ENCODE measurements around the gene F10.
"Not testable (repeated sequence)": the region's sequence is repeated elsewhere in the genome, so short reads cannot be mapped to it uniquely, and the experiment has no call there.

F10 gene

GRCh38 chr13:113102727-113103126 is 19.9 kb upstream of the F10 start:
- no peak for TF ChIP-seq CTCF (IDR thresholded peaks at IDR 0.05; ENCODE audit: low read depth, low read length)
- H3K9me3 ChIP-seq (ENCODE audit: severe bottlenecking) = no peaks in the 10 kb centered on the region
- H3K27ac ChIP-seq = no peak overlapping the region
- no peaks in the 10 kb centered on the region for H3K27me3 ChIP-seq (ENCODE audit: insufficient read depth, low read depth, severe bottlenecking)
- no peak for DNase-seq
- H3K36me3 ChIP-seq = peaks cover 14% of the 10 kb centered on the region
- H3K4me3 ChIP-seq (ENCODE audit: low read depth, low read length) = no peak overlapping the region

GRCh38 chr13:113103646-113104045 is 19.0 kb upstream of the F10 start:
- Histone ChIP-seq H3K9me3 (ENCODE audit: severe bottlenecking) (no peaks in the 10 kb centered on the region), H3K36me3 (peaks cover 5% of the 10 kb centered on the region), H3K4me3 (ENCODE audit: low read depth, low read length) (no peak overlapping the region), H3K27ac (no peak overlapping the region), H3K27me3 (ENCODE audit: insufficient read depth, low read depth, severe bottlenecking) (no peaks in the 10 kb centered on the region)
- TF ChIP-seq CTCF (IDR thresholded peaks at IDR 0.05; ENCODE audit: low read depth, low read length) = no peak
- no peak for DNase-seq

- H3K9me3 ChIP-seq (ENCODE audit: severe bottlenecking) = peaks cover 12% of the 10 kb centered on the region
- H3K36me3 ChIP-seq = no peaks in the 10 kb centered on the region
- peak within 1 kb of the TSS; percentile 18; the same call in 1 of the 2 replicates for H3K4me3 ChIP-seq (ENCODE audit: low read depth, low read length)
- H3K27me3 ChIP-seq (ENCODE audit: insufficient read depth, low read depth, severe bottlenecking) = no peaks in the 10 kb centered on the region
- TF ChIP-seq CTCF (IDR thresholded peaks at IDR 0.05; ENCODE audit: low read depth, low read length) = no peak
- DNase-seq = peak; percentile 46
- peak within 1 kb of the TSS; percentile 27 for H3K27ac ChIP-seq
Measured at GRCh38 chr13:113105032-113105920, 17.3 kb upstream of the F10 start, which contains the start of gene F7. Gene F7, plus strand, starts transcription at chr13:113105791. Its CDS starts 51 bp downstream, at chr13:113105842.

- Histone ChIP-seq H3K27me3 (ENCODE audit: insufficient read depth, low read depth, severe bottlenecking) (no peaks in the 10 kb centered on the region), H3K36me3 (no peaks in the 10 kb centered on the region), H3K4me3 (ENCODE audit: low read depth, low read length) (no peak overlapping the region), H3K27ac (peak overlapping the region; percentile 15), H3K9me3 (ENCODE audit: severe bottlenecking) (peaks cover 19% of the 10 kb centered on the region)
- no peak for DNase-seq
- no peak for TF ChIP-seq CTCF (IDR thresholded peaks at IDR 0.05; ENCODE audit: low read depth, low read length)
Measured at GRCh38 chr13:113105921-113106452, 16.6 kb upstream of the F10 start.

- H3K9me3 ChIP-seq (ENCODE audit: severe bottlenecking) = peaks cover 19% of the 10 kb centered on the region
- no peak overlapping the region for H3K4me3 ChIP-seq (ENCODE audit: low read depth, low read length)
- no peaks in the 10 kb centered on the region for H3K27me3 ChIP-seq (ENCODE audit: insufficient read depth, low read depth, severe bottlenecking)
- no peak for DNase-seq
- TF ChIP-seq CTCF (IDR thresholded peaks at IDR 0.05; ENCODE audit: low read depth, low read length) = no peak
- H3K27ac ChIP-seq = no peak overlapping the region; the same call in 1 of the 2 replicates
- H3K36me3 ChIP-seq = no peaks in the 10 kb centered on the region
Measured at GRCh38 chr13:113106711-113107351, 15.8 kb upstream of the F10 start.

GRCh38 chr13:113108521-113108920 is 14.1 kb upstream of the F10 start:
- H3K9me3 ChIP-seq (ENCODE audit: severe bottlenecking) = peaks cover 19% of the 10 kb centered on the region
- H3K4me3 ChIP-seq (ENCODE audit: low read depth, low read length); H3K36me3 ChIP-seq; DNase-seq; H3K27ac ChIP-seq; H3K27me3 ChIP-seq (ENCODE audit: insufficient read depth, low read depth, severe bottlenecking): not testable (repeated sequence)

Measured in WERI-Rb-1 (cell line).